ENCODE results near the gene SLCO3A1. TPM values are rescaled to one million over a fixed set of nuclear protein-coding genes. Genes with fewer than 3 reads are reported as not detected.

SLCO3A1 gene
- total and polyA plus RNA-seq, 5 donors, result 37.4 to 52.0 (median 45.0) TPM

- no peak overlapping the region for H3K4me3 ChIP-seq (ENCODE audit: low read length)
- intact Hi-C loops (cut with DNase I), result no loop called here
- no peaks in the 10 kb centered on the region for H3K27me3 ChIP-seq (ENCODE audit: control insufficient read depth, insufficient read depth)
- peaks cover 29% of the 10 kb centered on the region for H3K4me1 ChIP-seq (ENCODE audit: control insufficient read depth, insufficient read depth, low read length)
- no peaks in the 10 kb centered on the region for H3K9me3 ChIP-seq (ENCODE audit: control insufficient read depth, low read length)
- ATAC-seq (no peak), DNase-seq (no peak)
- WGBS, result 66% methylated on average over 1 of the region's 1 CpG
- H3K27ac ChIP-seq (ENCODE audit: low read length), result peak overlapping the region; percentile 6
Observed at GRCh38 chr15:91891101-91891500, 37.6 kb downstream of the SLCO3A1 start.

GRCh38 chr15:91891788-91892345 lies 38.4 kb downstream of the SLCO3A1 start:
- ATAC-seq (peak; percentile 53 to 67), DNase-seq (peak; percentile 32 to 72 (median 60))
- Histone ChIP-seq H3K4me3 (ENCODE audit: low read length) (no peak overlapping the region), H3K27ac (ENCODE audit: low read length) (peak overlapping the region; percentile 80), H3K27me3 (ENCODE audit: control insufficient read depth, insufficient read depth) (no peaks in the 10 kb centered on the region), H3K9me3 (ENCODE audit: control insufficient read depth, low read length) (no peaks in the 10 kb centered on the region), H3K4me1 (ENCODE audit: control insufficient read depth, insufficient read depth, low read length) (peaks cover 23% of the 10 kb centered on the region)
- WGBS, result 84% methylated on average over 5 of the region's 5 CpGs
- intact Hi-C loops (cut with DNase I), result no loop called here

- Histone ChIP-seq H3K27ac (ENCODE audit: low read length) (peak overlapping the region; percentile 80), H3K4me3 (ENCODE audit: low read length) (no peak overlapping the region), H3K4me1 (ENCODE audit: control insufficient read depth, insufficient read depth, low read length) (peaks cover 18% of the 10 kb centered on the region), H3K9me3 (ENCODE audit: control insufficient read depth, low read length) (no peaks in the 10 kb centered on the region), H3K27me3 (ENCODE audit: control insufficient read depth, insufficient read depth) (no peaks in the 10 kb centered on the region)
- WGBS, result 70% methylated on average over 5 of the region's 5 CpGs
- ATAC-seq (peak; percentile 14 to 19), DNase-seq (no peak)
- intact Hi-C loops (cut with DNase I), result no loop called here
Observed at GRCh38 chr15:91892436-91892835, 38.9 kb downstream of the SLCO3A1 start.

GRCh38 chr15:91894606-91895005 lies 41.1 kb downstream of the SLCO3A1 start:
- ATAC-seq (no peak), DNase-seq (no peak)
- Histone ChIP-seq H3K27ac (ENCODE audit: low read length) (peak overlapping the region; percentile 22), H3K9me3 (ENCODE audit: control insufficient read depth, low read length) (no peaks in the 10 kb centered on the region), H3K27me3 (ENCODE audit: control insufficient read depth, insufficient read depth) (no peaks in the 10 kb centered on the region), H3K4me3 (ENCODE audit: low read length) (no peak overlapping the region), H3K4me1 (ENCODE audit: control insufficient read depth, insufficient read depth, low read length) (peaks cover 14% of the 10 kb centered on the region)
- WGBS, result 89% methylated on average over 5 of the region's 5 CpGs
- intact Hi-C loops (cut with DNase I), result no loop called here

GRCh38 chr15:91895051-91895450 lies 41.5 kb downstream of the SLCO3A1 start:
- no peaks in the 10 kb centered on the region for H3K9me3 ChIP-seq (ENCODE audit: control insufficient read depth, low read length)
- intact Hi-C loops (cut with DNase I), result no loop called here
- H3K27ac ChIP-seq (ENCODE audit: low read length), result no peak overlapping the region
- no peak overlapping the region for H3K4me3 ChIP-seq (ENCODE audit: low read length)
- H3K4me1 ChIP-seq (ENCODE audit: control insufficient read depth, insufficient read depth, low read length), result peaks cover 14% of the 10 kb centered on the region
- WGBS, result 97% methylated on average over 1 of the region's 1 CpG
- no peaks in the 10 kb centered on the region for H3K27me3 ChIP-seq (ENCODE audit: control insufficient read depth, insufficient read depth)
- DNase-seq (no peak), ATAC-seq (no peak)

GRCh38 chr15:91896341-91897055 lies 43.0 kb downstream of the SLCO3A1 start:
- peaks cover 12% of the 10 kb centered on the region for H3K4me1 ChIP-seq (ENCODE audit: control insufficient read depth, insufficient read depth, low read length)
- WGBS, result 79% methylated on average over 5 of the region's 5 CpGs
- no peak overlapping the region for H3K27ac ChIP-seq (ENCODE audit: low read length)
- intact Hi-C loops (cut with DNase I), result no loop called here
- no peaks in the 10 kb centered on the region for H3K9me3 ChIP-seq (ENCODE audit: control insufficient read depth, low read length)
- H3K4me3 ChIP-seq (ENCODE audit: low read length), result no peak overlapping the region
- no peak for ATAC-seq
- no peaks in the 10 kb centered on the region for H3K27me3 ChIP-seq (ENCODE audit: control insufficient read depth, insufficient read depth)
- DNase-seq, result no peak

- H3K4me1 ChIP-seq (ENCODE audit: control insufficient read depth, insufficient read depth, low read length), result peaks cover 12% of the 10 kb centered on the region
- H3K27ac ChIP-seq (ENCODE audit: low read length), result peak overlapping the region; percentile 78
- H3K27me3 ChIP-seq (ENCODE audit: control insufficient read depth, insufficient read depth), result no peaks in the 10 kb centered on the region
- DNase-seq, result peak in 1 of 3 donors; percentile 71
- 65% methylated on average over 14 of the region's 14 CpGs for WGBS
- H3K4me3 ChIP-seq (ENCODE audit: low read length), result no peak overlapping the region
- no peaks in the 10 kb centered on the region for H3K9me3 ChIP-seq (ENCODE audit: control insufficient read depth, low read length)
- ATAC-seq, result peak; percentile 86 to 95
- intact Hi-C loops (cut with DNase I), result no loop called here
Observed at GRCh38 chr15:91897585-91898372, 44.3 kb downstream of the SLCO3A1 start.

GRCh38 chr15:91898843-91899242 lies 45.3 kb downstream of the SLCO3A1 start:
- WGBS, result 94% methylated on average over 3 of the region's 3 CpGs
- no peaks in the 10 kb centered on the region for H3K9me3 ChIP-seq (ENCODE audit: control insufficient read depth, low read length)
- H3K4me3 ChIP-seq (ENCODE audit: low read length), result no peak overlapping the region
- DNase-seq, result no peak
- H3K27ac ChIP-seq (ENCODE audit: low read length), result peak overlapping the region; percentile 12
- no peak for ATAC-seq
- H3K27me3 ChIP-seq (ENCODE audit: control insufficient read depth, insufficient read depth), result no peaks in the 10 kb centered on the region
- intact Hi-C loops (cut with DNase I), result no loop called here
- H3K4me1 ChIP-seq (ENCODE audit: control insufficient read depth, insufficient read depth, low read length), result peaks cover 11% of the 10 kb centered on the region

GRCh38 chr15:91904942-91905341 lies 51.4 kb downstream of the SLCO3A1 start:
- Histone ChIP-seq H3K27me3 (ENCODE audit: control insufficient read depth, insufficient read depth) (no peaks in the 10 kb centered on the region), H3K4me3 (ENCODE audit: low read length) (no peak overlapping the region), H3K9me3 (ENCODE audit: control insufficient read depth, low read length) (no peaks in the 10 kb centered on the region), H3K27ac (ENCODE audit: low read length) (no peak overlapping the region), H3K4me1 (ENCODE audit: control insufficient read depth, insufficient read depth, low read length) (no peaks in the 10 kb centered on the region)
- ATAC-seq (no peak), DNase-seq (no peak)
- intact Hi-C loops (cut with DNase I), result no loop called here
- 86% methylated on average over 1 of the region's 1 CpG for WGBS

- no peak for DNase-seq
- Histone ChIP-seq H3K27me3 (ENCODE audit: control insufficient read depth, insufficient read depth) (no peaks in the 10 kb centered on the region), H3K9me3 (ENCODE audit: control insufficient read depth, low read length) (no peaks in the 10 kb centered on the region), H3K4me3 (ENCODE audit: low read length) (no peak overlapping the region), H3K27ac (ENCODE audit: low read length) (no peak overlapping the region), H3K4me1 (ENCODE audit: control insufficient read depth, insufficient read depth, low read length) (peaks cover 7% of the 10 kb centered on the region)
- intact Hi-C loops (cut with DNase I), result no loop called here
- no peak for ATAC-seq
- 81% methylated on average over 3 of the region's 3 CpGs for WGBS
Observed at GRCh38 chr15:91908391-91908790, 54.9 kb downstream of the SLCO3A1 start.

- no peak for DNase-seq
- 98% methylated on average over 2 of the region's 2 CpGs for WGBS
- H3K27me3 ChIP-seq (ENCODE audit: control insufficient read depth, insufficient read depth), result no peaks in the 10 kb centered on the region
- intact Hi-C loops (cut with DNase I), result no loop called here
- H3K9me3 ChIP-seq (ENCODE audit: control insufficient read depth, low read length), result no peaks in the 10 kb centered on the region
- ATAC-seq, result no peak
- H3K4me1 ChIP-seq (ENCODE audit: control insufficient read depth, insufficient read depth, low read length), result peaks cover 9% of the 10 kb centered on the region
- H3K4me3 ChIP-seq (ENCODE audit: low read length), result no peak overlapping the region
- H3K27ac ChIP-seq (ENCODE audit: low read length), result no peak overlapping the region
Observed at GRCh38 chr15:91909111-91909510, 55.6 kb downstream of the SLCO3A1 start.

All from right cardiac atrium (tissue), 5 donors.